ENCODE measurements around the gene GPX5. TPM values are rescaled to one million over a fixed set of nuclear protein-coding genes. Genes with fewer than 3 reads are reported as not detected.

The GPX5 gene
- total RNA-seq, 1 donor = not detected

GRCh38 chr6:28555136-28555535, 29.5 kb downstream of the GPX5 start:
- no peak overlapping the region for H3K4me3 ChIP-seq (ENCODE audit: low read depth, low read length)
- DNase-seq (ENCODE audit: low read depth) = no peak
- TF ChIP-seq CTCF (IDR thresholded peaks at IDR 0.05; ENCODE audit: insufficient read depth, low read length) = no peak

GRCh38 chr6:28558629-28559028, 32.9 kb downstream of the GPX5 start:
- TF ChIP-seq CTCF (IDR thresholded peaks at IDR 0.05; ENCODE audit: insufficient read depth, low read length) = no peak
- no peak overlapping the region for H3K4me3 ChIP-seq (ENCODE audit: low read depth, low read length)

GRCh38 chr6:28563430-28564095, 37.9 kb downstream of the GPX5 start:
- no peak overlapping the region for H3K4me3 ChIP-seq (ENCODE audit: low read depth, low read length)
- TF ChIP-seq CTCF (IDR thresholded peaks at IDR 0.05; ENCODE audit: insufficient read depth, low read length) = no peak
- no peak for DNase-seq (ENCODE audit: low read depth)

More at GRCh38 chr6:28558629-28559028, 32.9 kb downstream of the GPX5 start:
- DNase-seq (ENCODE audit: low read depth) = no peak

- no peak for TF ChIP-seq CTCF (IDR thresholded peaks at IDR 0.05; ENCODE audit: insufficient read depth, low read length)
- H3K4me3 ChIP-seq (ENCODE audit: low read depth, low read length) = no peak overlapping the region
- no peak for DNase-seq (ENCODE audit: low read depth)
Measured at GRCh38 chr6:28565823-28566526, 40.3 kb downstream of the GPX5 start.

- no peak overlapping the region for H3K4me3 ChIP-seq (ENCODE audit: low read depth, low read length)
- DNase-seq (ENCODE audit: low read depth) = no peak
- TF ChIP-seq CTCF (IDR thresholded peaks at IDR 0.05; ENCODE audit: insufficient read depth, low read length) = no peak
Measured at GRCh38 chr6:28566527-28567252, 41.0 kb downstream of the GPX5 start.

GRCh38 chr6:28567506-28567905, 41.8 kb downstream of the GPX5 start:
- no peak overlapping the region for H3K4me3 ChIP-seq (ENCODE audit: low read depth, low read length)
- TF ChIP-seq CTCF (IDR thresholded peaks at IDR 0.05; ENCODE audit: insufficient read depth, low read length) = no peak

More at GRCh38 chr6:28567506-28567905, 41.8 kb downstream of the GPX5 start:
- no peak for DNase-seq (ENCODE audit: low read depth)

All from fibroblast of the aortic adventitia (primary cell).